Measurements from ENCODE around the gene LMO2. TPM values are rescaled to one million over a fixed set of nuclear protein-coding genes. Genes with fewer than 3 reads are reported as not detected.

LMO2 gene
- total and polyA plus RNA-seq, 2 donors (not counting 3 experiments of a cell fraction or from before 2014, with no cell fraction given), result 60.4 to 66.8 TPM

GRCh38 chr11:33904102-33904501 lies 12.2 kb upstream of the LMO2 start:
- Histone ChIP-seq H3K4me3 (replicated peaks in 1 of 3; ENCODE audit: insufficient read depth in 1 of 3, low read depth in 1 of 3, low read length in 3 of 3) (no peak overlapping the region), H3K36me3 (ENCODE audit: control insufficient read depth in 2 of 2, extremely low read depth in 1 of 2, insufficient read depth in 2 of 2, low read length in 2 of 2) (no peaks in the 10 kb centered on the region), H2AFZ (ENCODE audit: low read depth, low read length) (no peak overlapping the region), H3K9ac (replicated peaks; ENCODE audit: extremely low read depth, insufficient read depth, low read length) (no peak overlapping the region), H3K9me1 (replicated peaks; ENCODE audit: control insufficient read depth, extremely low read depth, insufficient read depth, low read length) (no peaks in the 10 kb centered on the region), H3K79me2 (ENCODE audit: control insufficient read depth, insufficient read depth, low read length) (no peaks in the 10 kb centered on the region), H3K9me3 (replicated peaks; ENCODE audit: control insufficient read depth, insufficient read depth, low read length) (no peaks in the 10 kb centered on the region), H3K4me2 (ENCODE audit: insufficient read depth, low read length) (no peak overlapping the region), H3K4me1 (ENCODE audit: control insufficient read depth, extremely low read depth, insufficient read depth, low read length) (peaks cover 13% of the 10 kb centered on the region), H3K27me3 (ENCODE audit: control insufficient read depth in 2 of 2, insufficient read depth in 2 of 2, low read length in 2 of 2) (peaks cover 2 to 3% of the 10 kb centered on the region in 2 experiments), H3K27ac (ENCODE audit: insufficient read depth, low read depth, low read length) (no peak overlapping the region), H4K20me1 (replicated peaks; ENCODE audit: control insufficient read depth, extremely low read depth, insufficient read depth, low read length) (no peaks in the 10 kb centered on the region)
- intact Hi-C loops (cut with micrococcal nuclease), result no loop called here
- POLR2A ChIA-PET, result no interaction called here
- DNase-seq (ENCODE audit: low read depth, low spot score) (no peak), FAIRE-seq (no peak)
- TF ChIP-seq MYC (IDR thresholded peaks at IDR 0.05; ENCODE audit: low read depth, low read length) (no peak), POLR2A (IDR thresholded peaks at IDR 0.05; ENCODE audit: low read depth, low read length) (no peak), FOS (IDR thresholded peaks at IDR 0.05; ENCODE audit: borderline replicate concordance, insufficient read depth, low read length) (no peak), POLR2AphosphoS5 (IDR thresholded peaks at IDR 0.05; ENCODE audit: insufficient read depth, low read depth, low read length) (no peak), JUN (IDR thresholded peaks at IDR 0.05; ENCODE audit: borderline replicate concordance, insufficient read depth, insufficient read length, low read depth) (no peak), EZH2 (IDR thresholded peaks at IDR 0.05; ENCODE audit: borderline replicate concordance, low read depth, low read length, severe bottlenecking) (no peak), GATA2 (IDR thresholded peaks at IDR 0.05; ENCODE audit: insufficient read depth, insufficient read length, low read depth, low read length) (no peak)
- TF ChIP-seq, protein P1, sequence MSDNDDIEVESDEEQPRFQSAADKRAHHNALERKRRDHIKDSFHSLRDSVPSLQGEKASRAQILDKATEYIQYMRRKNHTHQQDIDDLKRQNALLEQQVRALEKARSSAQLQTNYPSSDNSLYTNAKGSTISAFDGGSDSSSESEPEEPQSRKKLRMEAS (IDR thresholded peaks at IDR 0.05; ENCODE audit: insufficient read depth, insufficient read length), result no peak
- TF ChIP-seq, protein P2, sequence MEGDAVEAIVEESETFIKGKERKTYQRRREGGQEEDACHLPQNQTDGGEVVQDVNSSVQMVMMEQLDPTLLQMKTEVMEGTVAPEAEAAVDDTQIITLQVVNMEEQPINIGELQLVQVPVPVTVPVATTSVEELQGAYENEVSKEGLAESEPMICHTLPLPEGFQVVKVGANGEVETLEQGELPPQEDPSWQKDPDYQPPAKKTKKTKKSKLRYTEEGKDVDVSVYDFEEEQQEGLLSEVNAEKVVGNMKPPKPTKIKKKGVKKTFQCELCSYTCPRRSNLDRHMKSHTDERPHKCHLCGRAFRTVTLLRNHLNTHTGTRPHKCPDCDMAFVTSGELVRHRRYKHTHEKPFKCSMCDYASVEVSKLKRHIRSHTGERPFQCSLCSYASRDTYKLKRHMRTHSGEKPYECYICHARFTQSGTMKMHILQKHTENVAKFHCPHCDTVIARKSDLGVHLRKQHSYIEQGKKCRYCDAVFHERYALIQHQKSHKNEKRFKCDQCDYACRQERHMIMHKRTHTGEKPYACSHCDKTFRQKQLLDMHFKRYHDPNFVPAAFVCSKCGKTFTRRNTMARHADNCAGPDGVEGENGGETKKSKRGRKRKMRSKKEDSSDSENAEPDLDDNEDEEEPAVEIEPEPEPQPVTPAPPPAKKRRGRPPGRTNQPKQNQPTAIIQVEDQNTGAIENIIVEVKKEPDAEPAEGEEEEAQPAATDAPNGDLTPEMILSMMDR (IDR thresholded peaks at IDR 0.05; ENCODE audit: extremely low read depth in 1 of 2, insufficient read depth in 1 of 2, low read depth in 1 of 2, low read length in 2 of 2), result no peak
- no TSS peak for BruUV-seq (replicated peaks)
- CTCF ChIA-PET, result no interaction called here
- dilution Hi-C loops (cut with MboI; ENCODE audit: extremely low pct_ligation_motif_present, low sequenced_read_pairs), result no loop called here

Data from endothelial cell of umbilical vein (primary cell).